B cell (primary cell): ENCODE data around the gene PIWIL4. TPM values are rescaled to one million over a fixed set of nuclear protein-coding genes. Genes with fewer than 3 reads are reported as not detected.

Experiments used
- ATAC-seq: fragments of 200-7000 bp; cut with Tn5 transposase; one replicate; pipeline ENCODE4 v1.10.0; 2021; ENCODE audit warnings: low read depth, mild to moderate bottlenecking, moderate number of reproducible peaks, moderate library complexity
- CTCF ChIA-PET: fragments of 350-600 bp; sonication (Branson Sonifier 250); formaldehyde crosslinking; loops from one replicate; lab custom pipeline; 2021; ENCODE audit warnings: antibody characterized with exemption, inconsistent platforms; lab: Charles Lee
- POLR2A ChIA-PET: fragments of 350-600 bp; sonication (Branson Sonifier 250); formaldehyde crosslinking; loops from one replicate; lab custom pipeline; 2021; ENCODE audit warnings: antibody characterized with exemption; lab: Charles Lee
- DNase-seq: peaks from one replicate; pipeline ENCODE4 v3.0.0; 2013
- H2AFZ ChIP-seq: 2 replicates; pipeline ENCODE4 v1.6.1; 2012; ENCODE audit warnings: mild to moderate bottlenecking, low read depth, low read length; ENCODE audit not compliant: insufficient read depth, poor library complexity, severe bottlenecking
- H3K27ac ChIP-seq, 2 donors: 1 replicate in 1 of 2; 2 replicates in 1 of 2; pipeline ENCODE4 v1.5.1; 2012 to 2013; ENCODE audit warnings: low read length in 2 of 2, mild to moderate bottlenecking in 2 of 2, moderate library complexity in 1 of 2
- H3K27me3 ChIP-seq, 4 experiments: fragments of 200-600 bp in 1 of 4; sonication (generic) in 1 of 4; replicated peaks in 1 of 4; 1 replicate in 2 of 4; 2 replicates in 2 of 4; pipeline versions ENCODE4 v1.6.1 to v1.7.0; 2013 to 2016; ENCODE audit warnings: low read length in 3 of 4, mild to moderate bottlenecking in 2 of 4, mixed read lengths in 1 of 4, moderate library complexity in 1 of 4; ENCODE audit not compliant: insufficient read depth in 4 of 4, control insufficient read depth in 3 of 4; ENCODE audit errors: control extremely low read depth in 1 of 4
- H3K36me3 ChIP-seq, 2 experiments: replicated peaks in 1 of 2; 1 replicate in 1 of 2; 2 replicates in 1 of 2; pipeline versions ENCODE4 v1.6.1 to v1.7.1; 2013; ENCODE audit warnings: low read length in 1 of 2; ENCODE audit not compliant: insufficient read depth in 2 of 2, control insufficient read depth in 1 of 2; ENCODE audit errors: control extremely low read depth in 1 of 2, extremely low read depth in 1 of 2
- H3K4me1 ChIP-seq, 2 donors: fragments of 200-600 bp in 1 of 2; sonication (generic) in 1 of 2; 1 replicate in 1 of 2; 2 replicates in 1 of 2; pipeline versions ENCODE4 v1.5.1 to v1.6.1; 2013 to 2017; ENCODE audit warnings: low read length in 2 of 2; ENCODE audit not compliant: control insufficient read depth in 2 of 2, insufficient read depth in 2 of 2
- H3K4me2 ChIP-seq: replicated peaks from 2 replicates; pipeline ENCODE3; 2012; ENCODE audit warnings: mild to moderate bottlenecking, low read depth, low read length; ENCODE audit not compliant: poor library complexity, severe bottlenecking
- H3K4me3 ChIP-seq, 5 experiments: fragments of 200-600 bp in 1 of 5; sonication (generic) in 1 of 5; 1 replicate in 3 of 5; 2 replicates in 2 of 5; pipeline versions ENCODE4 v1.5.1 to v1.7.0; 2011 to 2016; ENCODE audit warnings: low read length in 4 of 5, mild to moderate bottlenecking in 4 of 5, low read depth in 2 of 5, control low read depth in 1 of 5, moderate library complexity in 1 of 5; ENCODE audit not compliant: insufficient read depth in 1 of 5; ENCODE audit errors: control extremely low read depth in 1 of 5, extremely low read depth in 1 of 5
- H3K79me2 ChIP-seq: fragments of 200-600 bp; sonication (generic); one replicate; pipeline ENCODE4 v1.6.0; 2016; ENCODE audit warnings: low read length; ENCODE audit not compliant: control insufficient read depth, insufficient read depth
- H3K9ac ChIP-seq: fragments of 200-600 bp; sonication (generic); 2 replicates; pipeline ENCODE4 v1.6.1; 2017; ENCODE audit warnings: mild to moderate bottlenecking, low read length, moderate library complexity
- H3K9me3 ChIP-seq, 3 donors: one replicate each; pipeline versions ENCODE4 v1.6.1 to v1.7.1; 2013; ENCODE audit warnings: low read length in 2 of 3; ENCODE audit not compliant: control insufficient read depth in 2 of 3, insufficient read depth in 1 of 3; ENCODE audit errors: control extremely low read depth in 1 of 3
- H4K20me1 ChIP-seq: 2 replicates; pipeline ENCODE4 v1.6.0; 2012; ENCODE audit warnings: mild to moderate bottlenecking, low read length; ENCODE audit not compliant: insufficient read depth, control insufficient read depth, poor library complexity, severe bottlenecking
- H3K27ac Mint-ChIP-seq: one replicate; pipeline ENCODE4 v1.8.0; 2021; ENCODE audit warnings: mixed read lengths
- H3K27me3 Mint-ChIP-seq: one replicate; pipeline ENCODE4 v1.8.0; 2021; ENCODE audit warnings: mixed read lengths
- H3K4me1 Mint-ChIP-seq: one replicate; pipeline ENCODE4 v1.8.0; 2021; ENCODE audit warnings: mixed read lengths
- H3K4me3 Mint-ChIP-seq: one replicate; pipeline ENCODE4 v1.8.0; 2021; ENCODE audit warnings: mixed read lengths
- H3K9me3 Mint-ChIP-seq: one replicate; pipeline ENCODE4 v1.8.0; 2022; ENCODE audit warnings: mixed read lengths; ENCODE audit not compliant: insufficient read depth
- CTCF ChIP-seq: fragments of 200-600 bp; IDR thresholded peaks from one replicate; pipeline ENCODE4 v1.8.0; 2022; ENCODE audit warnings: antibody characterized with exemption, mild to moderate bottlenecking
- EZH2 ChIP-seq: IDR thresholded peaks from 2 replicates; pipeline ENCODE4 v1.6.1; 2012; ENCODE audit warnings: borderline replicate concordance, low read depth, mild to moderate bottlenecking, moderate library complexity, low read length; ENCODE audit not compliant: insufficient read depth, poor library complexity, severe bottlenecking
- WGBS: methylation state at CpG from one replicate; pipeline ENCODE4 v1.1.5; 2013; ENCODE audit warnings: missing lambda C conversion rate; ENCODE audit not compliant: insufficient coverage; 5-methylcytosine and 5-hydroxymethylcytosine counted together
- intact Hi-C: fragments of 100-400 bp; cut with micrococcal nuclease; formaldehyde crosslinking; loops from one replicate; pipeline ENCODE4 v1.10.0; 2022
- polyA plus RNA-seq: library from polyadenylated mRNA; depleted of rRNA; stranded (reverse); fragments of >200 nt; gene quantifications from 2 replicates; pipeline ENCODE4 v1.2.3, GENCODE V29; 2012
- total RNA-seq, 2 donors: library from RNA; stranded (reverse); fragments of 120-200 nt in 1 of 2; gene quantifications; 1 replicate in 1 of 2; 2 replicates in 1 of 2; pipeline versions ENCODE4 v1.2.3 to v1.2.4, GENCODE V29; 2013 to 2022

Gene PIWIL4
- total and polyA plus RNA-seq, 2 donors (not counting 1 experiment from before 2014, with no cell fraction given) = 0.67 to 1.4 TPM

- DNase-seq (no peak), ATAC-seq (no peak)
- TF ChIP-seq CTCF = no peak
- Mint-ChIP-seq H3K9me3 (no peaks in the 10 kb centered on the region), H3K27me3 (no peaks in the 10 kb centered on the region), H3K4me1 (no peaks in the 10 kb centered on the region), H3K4me3 (no peak overlapping the region), H3K27ac (no peak overlapping the region)
- H3K79me2 ChIP-seq = no peaks in the 10 kb centered on the region
- 100% methylated on average over 2 of the region's 2 CpGs for WGBS
- H3K4me3 ChIP-seq = no peak overlapping the region
- no peaks in the 10 kb centered on the region for H3K36me3 ChIP-seq
- no peaks in the 10 kb centered on the region for H3K4me1 ChIP-seq
- no peaks in the 10 kb centered on the region for H3K27me3 ChIP-seq
- no peak overlapping the region for H3K9ac ChIP-seq
- no peak overlapping the region for H3K27ac ChIP-seq
- H3K9me3 ChIP-seq = no peaks in the 10 kb centered on the region
- H2AFZ ChIP-seq = no peak overlapping the region
- POLR2A ChIA-PET = no interaction called here
- CTCF ChIA-PET = interaction anchor here (1.3 kb wide), 1 partner anchor 10 kb away, joined by 3 read pairs; no protein-coding TSS in a partner anchor
- H3K4me2 ChIP-seq = no peak overlapping the region
- intact Hi-C loops = no loop called here
- no peaks in the 10 kb centered on the region for H4K20me1 ChIP-seq
Measured at GRCh38 chr11:94588366-94588942, 21.3 kb downstream of the PIWIL4 start.

DNA sequence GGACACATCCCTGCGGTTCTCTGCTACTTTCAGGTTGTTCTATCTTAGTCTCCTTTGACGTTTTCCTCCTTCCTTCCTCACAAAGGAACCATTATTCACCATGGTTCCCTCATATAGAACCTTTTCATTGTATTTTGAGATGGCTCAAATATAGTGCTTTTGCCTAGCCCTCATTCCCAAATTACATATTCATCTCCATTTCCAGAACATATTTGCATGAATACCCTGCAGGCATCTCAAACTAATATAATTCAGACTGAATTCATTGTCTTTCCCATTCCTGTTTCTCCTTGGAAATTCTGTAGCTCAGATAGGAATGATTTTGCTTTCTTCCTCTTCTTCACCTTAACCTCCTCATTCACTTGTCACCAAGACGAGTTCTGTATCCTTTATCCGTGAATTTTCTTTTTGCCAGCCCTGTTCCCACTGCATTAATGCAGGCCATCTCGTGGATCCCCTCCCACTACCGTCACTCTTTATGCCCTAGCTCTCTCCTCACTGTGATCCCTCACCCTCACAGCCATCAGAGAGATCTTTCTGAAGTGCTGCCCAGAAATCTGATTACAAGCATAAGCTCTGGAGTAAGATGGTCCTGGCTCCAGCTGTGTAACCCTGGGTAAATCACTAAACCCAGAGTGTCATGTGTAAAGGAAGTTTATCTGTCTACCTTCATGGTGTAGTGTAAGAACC, 23.3 kb downstream of the PIWIL4 start:
- intact Hi-C loops = no loop called here
- no peaks in the 10 kb centered on the region for H3K27me3 Mint-ChIP-seq
- H3K9me3 Mint-ChIP-seq = no peaks in the 10 kb centered on the region
- Histone ChIP-seq H3K4me1 (peaks cover 0 to 3% of the 10 kb centered on the region in 2 donors), H3K27ac (no peak overlapping the region), H2AFZ (no peak overlapping the region), H3K4me3 (no peak overlapping the region), H3K36me3 (no peaks in the 10 kb centered on the region), H4K20me1 (no peaks in the 10 kb centered on the region), H3K9ac (no peak overlapping the region), H3K4me2 (no peak overlapping the region), H3K79me2 (no peaks in the 10 kb centered on the region), H3K27me3 (no peaks in the 10 kb centered on the region), H3K9me3 (no peaks in the 10 kb centered on the region)
- H3K27ac Mint-ChIP-seq = no peak overlapping the region
- CTCF ChIA-PET = no interaction called here
- no peak for DNase-seq
- TF ChIP-seq EZH2 = no peak
- no peak for TF ChIP-seq CTCF
- POLR2A ChIA-PET = no interaction called here
- H3K4me1 Mint-ChIP-seq = peaks cover 9% of the 10 kb centered on the region
- WGBS = 61% methylated on average over 6 of the region's 6 CpGs
- H3K4me3 Mint-ChIP-seq = no peak overlapping the region
- ATAC-seq = no peak
